HG02763 (cell line): ENCODE data around the gene SNAI3.
A peak's percentile ranks its signal among the peaks of the same experiment; 100 is the strongest.

ENCODE experiments used
- ATAC-seq: cut with Tn5 transposase; IDR thresholded peaks from one replicate; pipeline ENCODE4 v1.9.1; 2021; ENCODE audit warnings: mild to moderate bottlenecking, moderate library complexity; ENCODE audit not compliant: unreplicated experiment

The SNAI3 gene

GRCh38 chr16:88705801-88706228, 19.5 kb upstream of the SNAI3 start:
- peak; percentile 7 for ATAC-seq

- no peak for ATAC-seq
Measured at GRCh38 chr16:88705076-88705684, 18.9 kb upstream of the SNAI3 start.

- ATAC-seq: no peak
Measured at GRCh38 chr16:88703486-88704309, 17.4 kb upstream of the SNAI3 start.

- ATAC-seq: no peak
Measured at GRCh38 chr16:88702371-88703210, 16.3 kb upstream of the SNAI3 start.

- no peak for ATAC-seq
Measured at GRCh38 chr16:88701581-88702370, 15.5 kb upstream of the SNAI3 start.

GRCh38 chr16:88700636-88701482, 14.6 kb upstream of the SNAI3 start:
- peak; percentile 67 for ATAC-seq

GRCh38 chr16:88700322-88700635, 14.0 kb upstream of the SNAI3 start:
- ATAC-seq: no peak

GRCh38 chr16:88699180-88699579, 12.9 kb upstream of the SNAI3 start:
- no peak for ATAC-seq

- no peak for ATAC-seq
Measured at GRCh38 chr16:88698646-88699045, 12.3 kb upstream of the SNAI3 start.

- ATAC-seq: no peak
Measured at GRCh38 chr16:88697831-88698615, 11.7 kb upstream of the SNAI3 start.

GRCh38 chr16:88697116-88697830, 11.0 kb upstream of the SNAI3 start:
- no peak for ATAC-seq

GRCh38 chr16:88696441-88696840, 10.1 kb upstream of the SNAI3 start:
- ATAC-seq: no peak

GRCh38 chr16:88695753-88696152, 9.4 kb upstream of the SNAI3 start:
- no peak for ATAC-seq

- ATAC-seq: no peak
Measured at GRCh38 chr16:88695218-88695617, 8.9 kb upstream of the SNAI3 start.

GRCh38 chr16:88694221-88695087, 8.1 kb upstream of the SNAI3 start:
- no peak for ATAC-seq

GRCh38 chr16:88693420-88694177, 7.3 kb upstream of the SNAI3 start:
- ATAC-seq: no peak

GRCh38 chr16:88692861-88693260, 6.6 kb upstream of the SNAI3 start:
- no peak for ATAC-seq
